SK-N-SH treated with all-trans-retinoic acid at 6 μM for 48 hours (cell line): Measurements from ENCODE around the gene EMC6.

ENCODE experiments used
- ATAC-seq: fragments of 200-7000 bp; cut with Tn5 transposase; 3 replicates; pipeline ENCODE4 v1.9.1; 2020; ENCODE audit warnings: mild to moderate bottlenecking, moderate library complexity
- BACH2 ChIP-seq: fragments of 250-450 bp; sonication (Bioruptor Pico); IDR thresholded peaks from 2 replicates; pipeline ENCODE4 v1.9.0; 2021; ENCODE audit warnings: mild to moderate bottlenecking, borderline replicate concordance
- CREB5 ChIP-seq: fragments of 250-450 bp; sonication (Bioruptor Pico); IDR thresholded peaks from 2 replicates; pipeline ENCODE4 v1.5.1; 2020; ENCODE audit warnings: low read depth, mild to moderate bottlenecking, moderate library complexity
- CSDC2 ChIP-seq: fragments of 250-450 bp; sonication (Bioruptor Pico); IDR thresholded peaks from 2 replicates; pipeline ENCODE4 v1.5.0; 2020; ENCODE audit warnings: mild to moderate bottlenecking, moderate library complexity
- CSRNP3 ChIP-seq: fragments of 250-450 bp; sonication (Bioruptor Pico); IDR thresholded peaks from 2 replicates; pipeline ENCODE4 v1.5.1; 2021; ENCODE audit warnings: mild to moderate bottlenecking, moderate library complexity
- ESRRG ChIP-seq: fragments of 250-450 bp; sonication (Bioruptor Pico); IDR thresholded peaks from 2 replicates; pipeline ENCODE4 v1.6.1; 2021; ENCODE audit warnings: mild to moderate bottlenecking
- GLIS3 ChIP-seq: fragments of 250-450 bp; sonication (Bioruptor Pico); IDR thresholded peaks from 2 replicates; pipeline ENCODE4 v1.5.0; 2020; ENCODE audit warnings: mild to moderate bottlenecking, moderate library complexity
- ISL1 ChIP-seq: fragments of 250-450 bp; sonication (Bioruptor Pico); IDR thresholded peaks from 2 replicates; pipeline ENCODE4 v2.1.2; 2022; ENCODE audit warnings: mild to moderate bottlenecking, moderate library complexity
- OSR1 ChIP-seq: fragments of 250-450 bp; sonication (Bioruptor Pico); IDR thresholded peaks from 2 replicates; pipeline ENCODE4 v1.8.0; 2022; ENCODE audit warnings: moderate library complexity, mild to moderate bottlenecking, inconsistent platforms
- PATZ1 ChIP-seq: fragments of 250-450 bp; sonication (Bioruptor Pico); IDR thresholded peaks from 2 replicates; pipeline ENCODE4 v1.8.0; 2020; ENCODE audit warnings: mild to moderate bottlenecking, moderate library complexity, borderline replicate concordance
- POU6F1 ChIP-seq: fragments of 250-450 bp; sonication (Bioruptor Pico); IDR thresholded peaks from 2 replicates; pipeline ENCODE4 v1.8.0; 2021; ENCODE audit warnings: low read depth, mild to moderate bottlenecking, moderate library complexity, borderline replicate concordance
- PPARA ChIP-seq: fragments of 250-450 bp; sonication (Bioruptor Pico); IDR thresholded peaks from 2 replicates; pipeline ENCODE4 v1.5.0; 2020; ENCODE audit warnings: mild to moderate bottlenecking, borderline replicate concordance
- RARB ChIP-seq: fragments of 250-450 bp; sonication (Bioruptor Pico); IDR thresholded peaks from 2 replicates; pipeline ENCODE4 v1.8.0; 2021; ENCODE audit warnings: mild to moderate bottlenecking, moderate library complexity
- SNAI2 ChIP-seq: fragments of 250-450 bp; sonication (Bioruptor Pico); IDR thresholded peaks from 2 replicates; pipeline ENCODE4 v1.5.0; 2020; ENCODE audit warnings: mild to moderate bottlenecking, moderate library complexity
- TCF4 ChIP-seq: fragments of 250-450 bp; sonication (Bioruptor Pico); IDR thresholded peaks from 2 replicates; pipeline ENCODE4 v1.8.0; 2021; ENCODE audit warnings: mild to moderate bottlenecking, moderate library complexity, borderline replicate concordance
- TOX ChIP-seq: fragments of 250-450 bp; sonication (Bioruptor Pico); IDR thresholded peaks from 2 replicates; pipeline ENCODE4 v1.8.0; 2021; ENCODE audit warnings: mild to moderate bottlenecking, moderate library complexity, borderline replicate concordance
- TSHZ2 ChIP-seq: fragments of 250-450 bp; sonication (Bioruptor Pico); IDR thresholded peaks from 2 replicates; pipeline ENCODE4 v1.5.0; 2020; ENCODE audit warnings: mild to moderate bottlenecking, moderate library complexity
- ZC3H10 ChIP-seq: fragments of 250-450 bp; sonication (Bioruptor Pico); IDR thresholded peaks from 2 replicates; pipeline ENCODE4 v1.5.1; 2021; ENCODE audit warnings: mild to moderate bottlenecking, moderate library complexity
- ZFP3 ChIP-seq: fragments of 250-450 bp; sonication (Bioruptor Pico); IDR thresholded peaks from 2 replicates; pipeline ENCODE4 v1.5.0; 2020; ENCODE audit warnings: mild to moderate bottlenecking, moderate library complexity
- ZNF565 ChIP-seq: fragments of 450-650 bp; formaldehyde crosslinking; conservative IDR thresholded peaks from 2 replicates; pipeline ENCODE4 v1.5.0; 2020; ENCODE audit warnings: low read depth, mild to moderate bottlenecking, moderate library complexity
- ZNF70 ChIP-seq: fragments of 450-650 bp; formaldehyde crosslinking; IDR thresholded peaks from 2 replicates; pipeline ENCODE4 v1.5.0; 2020; ENCODE audit warnings: mild to moderate bottlenecking, moderate library complexity
- ZNF8 ChIP-seq: fragments of 450-650 bp; formaldehyde crosslinking; IDR thresholded peaks from 2 replicates; pipeline ENCODE4 v1.5.0; 2020; ENCODE audit warnings: mild to moderate bottlenecking, moderate library complexity

Gene EMC6

GRCh38 chr17:3679531-3680126 lies 11.0 kb downstream of the EMC6 start:
- ATAC-seq = no peak
- no peak for TF ChIP-seq CSRNP3 (CRISPR knock-in tag)
- TF ChIP-seq ISL1 (CRISPR knock-in tag) = no peak

- TF ChIP-seq PPARA (CRISPR knock-in tag) = no peak
- TF ChIP-seq PATZ1 = no peak
- no peak for TF ChIP-seq RARB
- no peak for TF ChIP-seq CSRNP3 (CRISPR knock-in tag)
- no peak for TF ChIP-seq CSDC2 (CRISPR knock-in tag)
- no peak for TF ChIP-seq BACH2 (CRISPR knock-in tag)
- TF ChIP-seq ZNF70 (CRISPR knock-in tag) = no peak
- TF ChIP-seq CREB5 (CRISPR knock-in tag) = no peak
- no peak for TF ChIP-seq TCF4 (CRISPR knock-in tag)
- no peak for TF ChIP-seq GLIS3
- no peak for ATAC-seq
These were observed 12.4 kb downstream of the EMC6 start for GRCh38 chr17:3681057-3681456.

- no peak for ATAC-seq
- TF ChIP-seq ISL1 (CRISPR knock-in tag) (no peak), CSDC2 (CRISPR knock-in tag) (no peak), CREB5 (CRISPR knock-in tag) (no peak), POU6F1 (no peak), ZFP3 (CRISPR knock-in tag) (no peak), SNAI2 (CRISPR knock-in tag) (no peak), TOX (CRISPR knock-in tag) (no peak), TCF4 (CRISPR knock-in tag) (no peak), ZC3H10 (CRISPR knock-in tag) (no peak), ZNF8 (CRISPR knock-in tag) (no peak), OSR1 (CRISPR knock-in tag) (no peak), CSRNP3 (CRISPR knock-in tag) (no peak), PPARA (CRISPR knock-in tag) (no peak), ZNF70 (CRISPR knock-in tag) (no peak), ESRRG (CRISPR knock-in tag) (no peak), ZNF565 (no peak), BACH2 (CRISPR knock-in tag) (no peak), TSHZ2 (no peak)
These were observed 13.0 kb downstream of the EMC6 start for GRCh38 chr17:3681565-3681964.
